ENCODE data around the gene LARP7.

DNA sequence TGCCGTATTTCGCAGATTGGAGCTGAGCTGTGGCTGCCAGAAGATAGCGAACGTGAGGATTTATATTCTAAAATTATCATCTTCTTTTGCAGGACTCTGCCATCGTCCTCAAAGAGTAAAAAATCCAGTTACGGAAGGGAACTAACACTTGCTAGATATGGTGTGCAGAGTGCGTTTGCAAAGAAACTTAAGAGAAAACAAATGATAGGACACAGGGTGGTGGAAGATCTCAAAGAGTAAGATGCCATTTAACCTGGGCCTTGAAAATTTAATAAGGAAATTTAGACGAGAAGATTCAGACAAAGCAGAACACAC, 566 bp downstream of the LARP7 start:
- TF ChIP-seq, protein P1, sequence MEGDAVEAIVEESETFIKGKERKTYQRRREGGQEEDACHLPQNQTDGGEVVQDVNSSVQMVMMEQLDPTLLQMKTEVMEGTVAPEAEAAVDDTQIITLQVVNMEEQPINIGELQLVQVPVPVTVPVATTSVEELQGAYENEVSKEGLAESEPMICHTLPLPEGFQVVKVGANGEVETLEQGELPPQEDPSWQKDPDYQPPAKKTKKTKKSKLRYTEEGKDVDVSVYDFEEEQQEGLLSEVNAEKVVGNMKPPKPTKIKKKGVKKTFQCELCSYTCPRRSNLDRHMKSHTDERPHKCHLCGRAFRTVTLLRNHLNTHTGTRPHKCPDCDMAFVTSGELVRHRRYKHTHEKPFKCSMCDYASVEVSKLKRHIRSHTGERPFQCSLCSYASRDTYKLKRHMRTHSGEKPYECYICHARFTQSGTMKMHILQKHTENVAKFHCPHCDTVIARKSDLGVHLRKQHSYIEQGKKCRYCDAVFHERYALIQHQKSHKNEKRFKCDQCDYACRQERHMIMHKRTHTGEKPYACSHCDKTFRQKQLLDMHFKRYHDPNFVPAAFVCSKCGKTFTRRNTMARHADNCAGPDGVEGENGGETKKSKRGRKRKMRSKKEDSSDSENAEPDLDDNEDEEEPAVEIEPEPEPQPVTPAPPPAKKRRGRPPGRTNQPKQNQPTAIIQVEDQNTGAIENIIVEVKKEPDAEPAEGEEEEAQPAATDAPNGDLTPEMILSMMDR (IDR thresholded peaks at IDR 0.05; ENCODE audit: low read depth, low read length): no peak
- TF ChIP-seq EZH2phosphoT487 (IDR thresholded peaks at IDR 0.05; ENCODE audit: low read depth): no peak

All from OCI-LY3 (cell line).